ENCODE measurements around the gene FNIP1. TPM values are rescaled to one million over a fixed set of nuclear protein-coding genes. Genes with fewer than 3 reads are reported as not detected.
A peak's percentile ranks its signal among the peaks of the same experiment; 100 is the strongest.

The FNIP1 gene
- total and polyA plus RNA-seq, 2 of the 13 experiments (the other 11 are each of a cell fraction or from before 2014, with no cell fraction given), result 10.9 to 29.3 TPM

DNA sequence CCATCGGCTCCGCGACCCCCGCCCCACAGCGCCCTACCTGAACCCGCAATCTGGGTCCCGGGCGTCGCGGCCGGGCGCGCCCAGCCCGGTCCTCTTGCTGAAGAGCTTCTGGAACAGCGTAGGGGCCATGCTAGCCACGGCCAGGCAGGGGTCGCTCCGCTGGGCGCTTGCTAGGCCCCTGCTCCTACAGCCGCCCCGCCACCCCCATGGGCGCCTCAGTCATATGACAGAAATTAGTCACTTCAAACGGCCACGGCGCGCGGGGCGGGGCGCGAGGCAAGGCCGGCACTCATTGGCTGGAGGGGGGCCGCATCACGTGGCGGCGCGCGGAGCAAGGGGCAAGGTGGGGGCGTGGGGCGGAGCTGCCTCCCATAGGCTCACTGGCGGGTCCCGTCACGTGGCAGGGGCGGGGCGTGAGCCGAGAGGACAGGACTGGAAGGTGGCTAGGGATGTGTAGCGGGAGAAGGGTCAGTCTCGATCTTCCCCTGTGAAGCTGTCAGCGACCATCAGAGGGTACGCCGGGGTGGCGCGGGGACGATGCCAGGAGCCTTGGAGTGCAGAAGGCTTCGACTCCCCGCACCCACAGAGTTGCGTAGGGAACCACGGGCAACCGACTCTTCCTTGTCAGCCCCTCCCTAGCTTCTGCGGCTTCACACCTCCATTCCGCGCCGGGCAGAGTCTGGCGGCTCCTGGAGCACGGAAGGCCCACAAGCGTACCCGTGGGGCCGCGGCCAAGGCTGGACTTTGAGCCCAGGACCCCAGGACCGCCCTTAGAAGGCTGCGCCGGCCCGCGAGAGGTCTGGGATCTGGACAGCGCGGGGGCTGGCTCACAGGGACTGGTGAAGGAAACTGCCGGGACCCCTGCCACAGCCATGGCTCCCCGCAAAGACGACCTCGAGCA lies at the start of gene FNIP1 (continued):
- peak; percentile 52 for TF ChIP-seq SOX5 (CRISPR knock-in tag; IDR thresholded peaks at IDR 0.05; ENCODE audit: borderline replicate concordance)
- TF ChIP-seq DNMT1 (CRISPR knock-in tag; IDR thresholded peaks at IDR 0.05), result no peak
- no peak for TF ChIP-seq MAFK (conservative IDR thresholded peaks at IDR 0.05 in 1 of 2, IDR thresholded peaks at IDR 0.05 in 1 of 2; ENCODE audit: low read length in 2 of 2)
- TF ChIP-seq AGO2 (optimal IDR thresholded peaks at IDR 0.05; ENCODE audit: low read depth, low read length), result peak; percentile 78
- peak; percentile 88; the same call in 1 of the 2 replicates for TF ChIP-seq ZNF33A (CRISPR knock-in tag; IDR thresholded peaks at IDR 0.05; ENCODE audit: borderline replicate concordance)
- TF ChIP-seq RBM22 (optimal IDR thresholded peaks at IDR 0.05; ENCODE audit: low read length), result peak; percentile 73
- 0 out of 2 replicates have a peak, but pooled peaks have one; percentile 8 for TF ChIP-seq NFE2 (CRISPR knock-in tag; IDR thresholded peaks at IDR 0.05)
- peak; percentile 85 for TF ChIP-seq ZNF501 (CRISPR knock-in tag; IDR thresholded peaks at IDR 0.05)
- 0 out of 2 replicates have a peak, but pooled peaks have one; percentile 17 for TF ChIP-seq RCOR2 (CRISPR knock-in tag; IDR thresholded peaks at IDR 0.05)
- TF ChIP-seq, protein P1, sequence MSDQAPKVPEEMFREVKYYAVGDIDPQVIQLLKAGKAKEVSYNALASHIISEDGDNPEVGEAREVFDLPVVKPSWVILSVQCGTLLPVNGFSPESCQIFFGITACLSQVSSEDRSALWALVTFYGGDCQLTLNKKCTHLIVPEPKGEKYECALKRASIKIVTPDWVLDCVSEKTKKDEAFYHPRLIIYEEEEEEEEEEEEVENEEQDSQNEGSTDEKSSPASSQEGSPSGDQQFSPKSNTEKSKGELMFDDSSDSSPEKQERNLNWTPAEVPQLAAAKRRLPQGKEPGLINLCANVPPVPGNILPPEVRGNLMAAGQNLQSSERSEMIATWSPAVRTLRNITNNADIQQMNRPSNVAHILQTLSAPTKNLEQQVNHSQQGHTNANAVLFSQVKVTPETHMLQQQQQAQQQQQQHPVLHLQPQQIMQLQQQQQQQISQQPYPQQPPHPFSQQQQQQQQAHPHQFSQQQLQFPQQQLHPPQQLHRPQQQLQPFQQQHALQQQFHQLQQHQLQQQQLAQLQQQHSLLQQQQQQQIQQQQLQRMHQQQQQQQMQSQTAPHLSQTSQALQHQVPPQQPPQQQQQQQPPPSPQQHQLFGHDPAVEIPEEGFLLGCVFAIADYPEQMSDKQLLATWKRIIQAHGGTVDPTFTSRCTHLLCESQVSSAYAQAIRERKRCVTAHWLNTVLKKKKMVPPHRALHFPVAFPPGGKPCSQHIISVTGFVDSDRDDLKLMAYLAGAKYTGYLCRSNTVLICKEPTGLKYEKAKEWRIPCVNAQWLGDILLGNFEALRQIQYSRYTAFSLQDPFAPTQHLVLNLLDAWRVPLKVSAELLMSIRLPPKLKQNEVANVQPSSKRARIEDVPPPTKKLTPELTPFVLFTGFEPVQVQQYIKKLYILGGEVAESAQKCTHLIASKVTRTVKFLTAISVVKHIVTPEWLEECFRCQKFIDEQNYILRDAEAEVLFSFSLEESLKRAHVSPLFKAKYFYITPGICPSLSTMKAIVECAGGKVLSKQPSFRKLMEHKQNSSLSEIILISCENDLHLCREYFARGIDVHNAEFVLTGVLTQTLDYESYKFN (CRISPR knock-in tag; conservative IDR thresholded peaks at IDR 0.05), result peak; percentile 81
- no peak for TF ChIP-seq CENPT (CRISPR knock-in tag; IDR thresholded peaks at IDR 0.05; ENCODE audit: low read depth)
- TF ChIP-seq ZSCAN12 (CRISPR knock-in tag; IDR thresholded peaks at IDR 0.05), result no peak
- TF ChIP-seq, protein P2, sequence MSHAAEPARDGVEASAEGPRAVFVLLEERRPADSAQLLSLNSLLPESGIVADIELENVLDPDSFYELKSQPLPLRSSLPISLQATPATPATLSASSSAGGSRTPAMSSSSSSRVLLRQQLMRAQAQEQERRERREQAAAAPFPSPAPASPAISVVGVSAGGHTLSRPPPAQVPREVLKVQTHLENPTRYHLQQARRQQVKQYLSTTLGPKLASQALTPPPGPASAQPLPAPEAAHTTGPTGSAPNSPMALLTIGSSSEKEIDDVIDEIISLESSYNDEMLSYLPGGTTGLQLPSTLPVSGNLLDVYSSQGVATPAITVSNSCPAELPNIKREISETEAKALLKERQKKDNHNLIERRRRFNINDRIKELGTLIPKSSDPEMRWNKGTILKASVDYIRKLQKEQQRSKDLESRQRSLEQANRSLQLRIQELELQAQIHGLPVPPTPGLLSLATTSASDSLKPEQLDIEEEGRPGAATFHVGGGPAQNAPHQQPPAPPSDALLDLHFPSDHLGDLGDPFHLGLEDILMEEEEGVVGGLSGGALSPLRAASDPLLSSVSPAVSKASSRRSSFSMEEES (CRISPR knock-in tag; IDR thresholded peaks at IDR 0.05), result peak; percentile 99
- TF ChIP-seq ATF1 (CRISPR knock-in tag; IDR thresholded peaks at IDR 0.05), result no peak
- TF ChIP-seq, protein P3, sequence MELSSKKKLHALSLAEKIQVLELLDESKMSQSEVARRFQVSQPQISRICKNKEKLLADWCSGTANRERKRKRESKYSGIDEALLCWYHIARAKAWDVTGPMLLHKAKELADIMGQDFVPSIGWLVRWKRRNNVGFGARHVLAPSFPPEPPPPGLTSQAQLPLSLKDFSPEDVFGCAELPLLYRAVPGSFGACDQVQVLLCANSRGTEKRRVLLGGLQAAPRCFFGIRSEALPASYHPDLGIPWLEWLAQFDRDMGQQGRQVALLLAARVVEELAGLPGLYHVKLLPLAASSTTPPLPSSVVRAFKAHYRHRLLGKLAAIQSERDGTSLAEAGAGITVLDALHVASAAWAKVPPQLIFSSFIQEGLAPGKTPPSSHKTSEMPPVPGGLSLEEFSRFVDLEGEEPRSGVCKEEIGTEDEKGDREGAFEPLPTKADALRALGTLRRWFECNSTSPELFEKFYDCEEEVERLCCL (CRISPR knock-in tag; IDR thresholded peaks at IDR 0.05; ENCODE audit: borderline replicate concordance), result peak; percentile 11; the same call in 1 of the 2 replicates
- TF ChIP-seq SOX6 (IDR thresholded peaks at IDR 0.05), result no peak
- TF ChIP-seq SOX6 (CRISPR knock-in tag; IDR thresholded peaks at IDR 0.05), result peak; percentile 82; the same call in 1 of the 2 replicates
- TF ChIP-seq PTBP1 (IDR thresholded peaks at IDR 0.05; ENCODE audit: low read depth, low read length, poor library complexity, severe bottlenecking), result peak; percentile 72
- TF ChIP-seq, protein P4, sequence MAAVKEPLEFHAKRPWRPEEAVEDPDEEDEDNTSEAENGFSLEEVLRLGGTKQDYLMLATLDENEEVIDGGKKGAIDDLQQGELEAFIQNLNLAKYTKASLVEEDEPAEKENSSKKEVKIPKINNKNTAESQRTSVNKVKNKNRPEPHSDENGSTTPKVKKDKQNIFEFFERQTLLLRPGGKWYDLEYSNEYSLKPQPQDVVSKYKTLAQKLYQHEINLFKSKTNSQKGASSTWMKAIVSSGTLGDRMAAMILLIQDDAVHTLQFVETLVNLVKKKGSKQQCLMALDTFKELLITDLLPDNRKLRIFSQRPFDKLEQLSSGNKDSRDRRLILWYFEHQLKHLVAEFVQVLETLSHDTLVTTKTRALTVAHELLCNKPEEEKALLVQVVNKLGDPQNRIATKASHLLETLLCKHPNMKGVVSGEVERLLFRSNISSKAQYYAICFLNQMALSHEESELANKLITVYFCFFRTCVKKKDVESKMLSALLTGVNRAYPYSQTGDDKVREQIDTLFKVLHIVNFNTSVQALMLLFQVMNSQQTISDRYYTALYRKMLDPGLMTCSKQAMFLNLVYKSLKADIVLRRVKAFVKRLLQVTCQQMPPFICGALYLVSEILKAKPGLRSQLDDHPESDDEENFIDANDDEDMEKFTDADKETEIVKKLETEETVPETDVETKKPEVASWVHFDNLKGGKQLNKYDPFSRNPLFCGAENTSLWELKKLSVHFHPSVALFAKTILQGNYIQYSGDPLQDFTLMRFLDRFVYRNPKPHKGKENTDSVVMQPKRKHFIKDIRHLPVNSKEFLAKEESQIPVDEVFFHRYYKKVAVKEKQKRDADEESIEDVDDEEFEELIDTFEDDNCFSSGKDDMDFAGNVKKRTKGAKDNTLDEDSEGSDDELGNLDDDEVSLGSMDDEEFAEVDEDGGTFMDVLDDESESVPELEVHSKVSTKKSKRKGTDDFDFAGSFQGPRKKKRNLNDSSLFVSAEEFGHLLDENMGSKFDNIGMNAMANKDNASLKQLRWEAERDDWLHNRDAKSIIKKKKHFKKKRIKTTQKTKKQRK (IDR thresholded peaks at IDR 0.05; ENCODE audit: low read length), result no peak

All from HepG2 (cell line).